LNCaP clone FGC (cell line): ENCODE results near the gene METTL4.
A peak's percentile ranks its signal among the peaks of the same experiment; 100 is the strongest.

Experiments
- DNase-seq: peaks from one replicate; pipeline ENCODE4 v3.0.0-alpha.2; 2011; ENCODE audit warnings: low read depth
- H3K4me3 ChIP-seq: 2 replicates; pipeline ENCODE4 v1.5.1; 2011; ENCODE audit warnings: mild to moderate bottlenecking, low read depth, low read length, control low read depth
- TF ChIP-seq, protein P1 (sequence below): IDR thresholded peaks from 2 replicates; pipeline ENCODE4 v1.5.1; 2012; ENCODE audit warnings: mild to moderate bottlenecking; ENCODE audit not compliant: control insufficient read depth, insufficient read depth; ENCODE audit errors: extremely low read depth

Gene METTL4

DNA sequence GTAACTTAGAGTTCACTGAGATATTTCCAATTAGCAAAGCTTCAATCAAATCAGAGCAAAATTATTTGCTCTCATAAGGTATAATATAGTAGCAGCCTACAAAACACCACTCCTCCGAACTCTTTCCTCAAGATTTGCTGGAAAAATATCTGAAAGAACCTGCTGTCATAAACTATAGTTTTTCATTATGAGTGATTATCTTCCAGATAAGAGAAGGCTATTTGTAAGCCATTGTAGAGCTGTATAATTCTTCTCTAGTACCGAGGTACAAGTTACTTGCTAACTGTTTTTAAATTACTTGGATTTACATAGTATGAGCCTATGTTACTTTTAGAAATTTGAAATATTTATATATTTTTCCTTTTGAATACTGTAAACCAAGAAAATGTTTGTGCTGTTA, 2.1 kb upstream of the METTL4 start:
- H3K4me3 ChIP-seq = peak overlapping the region; percentile 90
- TF ChIP-seq, protein P1, sequence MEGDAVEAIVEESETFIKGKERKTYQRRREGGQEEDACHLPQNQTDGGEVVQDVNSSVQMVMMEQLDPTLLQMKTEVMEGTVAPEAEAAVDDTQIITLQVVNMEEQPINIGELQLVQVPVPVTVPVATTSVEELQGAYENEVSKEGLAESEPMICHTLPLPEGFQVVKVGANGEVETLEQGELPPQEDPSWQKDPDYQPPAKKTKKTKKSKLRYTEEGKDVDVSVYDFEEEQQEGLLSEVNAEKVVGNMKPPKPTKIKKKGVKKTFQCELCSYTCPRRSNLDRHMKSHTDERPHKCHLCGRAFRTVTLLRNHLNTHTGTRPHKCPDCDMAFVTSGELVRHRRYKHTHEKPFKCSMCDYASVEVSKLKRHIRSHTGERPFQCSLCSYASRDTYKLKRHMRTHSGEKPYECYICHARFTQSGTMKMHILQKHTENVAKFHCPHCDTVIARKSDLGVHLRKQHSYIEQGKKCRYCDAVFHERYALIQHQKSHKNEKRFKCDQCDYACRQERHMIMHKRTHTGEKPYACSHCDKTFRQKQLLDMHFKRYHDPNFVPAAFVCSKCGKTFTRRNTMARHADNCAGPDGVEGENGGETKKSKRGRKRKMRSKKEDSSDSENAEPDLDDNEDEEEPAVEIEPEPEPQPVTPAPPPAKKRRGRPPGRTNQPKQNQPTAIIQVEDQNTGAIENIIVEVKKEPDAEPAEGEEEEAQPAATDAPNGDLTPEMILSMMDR = no peak
- no peak for DNase-seq

DNA sequence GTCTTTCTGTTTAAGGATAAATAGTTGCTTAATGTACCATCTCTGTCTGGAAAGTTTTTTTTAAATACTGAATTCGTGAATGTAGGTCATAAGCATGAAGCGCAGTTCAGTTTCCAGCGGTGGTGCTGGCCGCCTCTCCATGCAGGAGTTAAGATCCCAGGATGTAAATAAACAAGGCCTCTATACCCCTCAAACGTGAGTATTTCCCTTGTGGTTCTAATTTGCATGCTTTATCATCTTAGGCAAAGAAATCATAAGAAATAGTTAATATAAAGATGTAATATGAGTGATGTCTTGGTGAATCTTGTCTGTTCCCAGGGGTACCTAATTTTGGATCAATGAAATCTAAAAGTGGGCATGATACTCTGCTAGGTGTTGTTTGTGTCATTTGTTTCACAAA, 1.6 kb upstream of the METTL4 start:
- peak overlapping the region; percentile 90 for H3K4me3 ChIP-seq
- DNase-seq = no peak
- TF ChIP-seq, protein P1 = no peak

- DNase-seq = no peak
- H3K4me3 ChIP-seq = peak overlapping the region; percentile 90
- TF ChIP-seq, protein P1 = no peak
Observed at GRCh38 chr18:2572171-2572569, 865 bp upstream of the METTL4 start.

GRCh38 chr18:2570772-2571199, 519 bp downstream of the METTL4 start:
- peak; percentile 17 for DNase-seq
- H3K4me3 ChIP-seq = peak overlapping the region; percentile 90
- TF ChIP-seq, protein P1 = 0 out of 2 replicates have a peak, but pooled peaks have one; percentile 2

- TF ChIP-seq, protein P1 = no peak
- no peak for DNase-seq
- peak overlapping the region; percentile 90 for H3K4me3 ChIP-seq
Observed at GRCh38 chr18:2569338-2570207, 1.7 kb downstream of the METTL4 start.

- no peak overlapping the region for H3K4me3 ChIP-seq
- DNase-seq = no peak
- TF ChIP-seq, protein P1 = no peak
Observed at GRCh38 chr18:2568605-2569004, 2.7 kb downstream of the METTL4 start.
